ENCODE measurements around the gene DPP6.

Gene DPP6

GRCh38 chr7:154167051-154167450, 114.9 kb downstream of the DPP6 start:
- Histone ChIP-seq H3K4me3 (IDR thresholded peaks at IDR 0.05; ENCODE audit: insufficient read depth, low read depth, low read length) (no peak overlapping the region), H3K36me3 (ENCODE audit: insufficient read depth) (no peaks in the 10 kb centered on the region), H3K4me2 (no peak overlapping the region), H3K79me2 (ENCODE audit: insufficient read depth, low read depth) (no peaks in the 10 kb centered on the region), H2AFZ (ENCODE audit: low read depth) (no peak overlapping the region), H4K20me1 (ENCODE audit: insufficient read depth) (no peaks in the 10 kb centered on the region), H3K27ac (no peak overlapping the region), H3K27me3 (ENCODE audit: insufficient read depth, low read depth) (no peaks in the 10 kb centered on the region), H3K9ac (no peak overlapping the region), H3K4me1 (ENCODE audit: low read depth, poor library complexity, severe bottlenecking) (no peaks in the 10 kb centered on the region)
- TF ChIP-seq CTCF (conservative IDR thresholded peaks at IDR 0.05; ENCODE audit: low read depth, low read length) = no peak

GRCh38 chr7:154167807-154168206, 115.6 kb downstream of the DPP6 start:
- Histone ChIP-seq H3K27ac (no peak overlapping the region), H3K4me3 (IDR thresholded peaks at IDR 0.05; ENCODE audit: insufficient read depth, low read depth, low read length) (no peak overlapping the region), H3K79me2 (ENCODE audit: insufficient read depth, low read depth) (no peaks in the 10 kb centered on the region), H3K4me1 (ENCODE audit: low read depth, poor library complexity, severe bottlenecking) (no peaks in the 10 kb centered on the region), H3K4me2 (no peak overlapping the region), H2AFZ (ENCODE audit: low read depth) (no peak overlapping the region), H3K36me3 (ENCODE audit: insufficient read depth) (no peaks in the 10 kb centered on the region), H3K27me3 (ENCODE audit: insufficient read depth, low read depth) (no peaks in the 10 kb centered on the region), H4K20me1 (ENCODE audit: insufficient read depth) (no peaks in the 10 kb centered on the region), H3K9ac (no peak overlapping the region)
- TF ChIP-seq CTCF (conservative IDR thresholded peaks at IDR 0.05; ENCODE audit: low read depth, low read length) = no peak

GRCh38 chr7:154171422-154171821, 119.2 kb downstream of the DPP6 start:
- H3K4me2 ChIP-seq = no peak overlapping the region

GRCh38 chr7:154172236-154172635, 120.0 kb downstream of the DPP6 start:
- no peaks in the 10 kb centered on the region for H3K79me2 ChIP-seq (ENCODE audit: insufficient read depth, low read depth)

More at GRCh38 chr7:154171422-154171821, 119.2 kb downstream of the DPP6 start:
- H2AFZ ChIP-seq (ENCODE audit: low read depth) = no peak overlapping the region
- H3K4me1 ChIP-seq (ENCODE audit: low read depth, poor library complexity, severe bottlenecking) = no peaks in the 10 kb centered on the region
- H3K4me3 ChIP-seq (IDR thresholded peaks at IDR 0.05; ENCODE audit: insufficient read depth, low read depth, low read length) = no peak overlapping the region
- TF ChIP-seq CTCF (conservative IDR thresholded peaks at IDR 0.05; ENCODE audit: low read depth, low read length) = no peak
- no peak overlapping the region for H3K27ac ChIP-seq
- no peak overlapping the region for H3K9ac ChIP-seq
- no peaks in the 10 kb centered on the region for H4K20me1 ChIP-seq (ENCODE audit: insufficient read depth)
- no peaks in the 10 kb centered on the region for H3K27me3 ChIP-seq (ENCODE audit: insufficient read depth, low read depth)
- H3K79me2 ChIP-seq (ENCODE audit: insufficient read depth, low read depth) = no peaks in the 10 kb centered on the region
- no peaks in the 10 kb centered on the region for H3K36me3 ChIP-seq (ENCODE audit: insufficient read depth)

More at GRCh38 chr7:154172236-154172635, 120.0 kb downstream of the DPP6 start:
- H3K4me3 ChIP-seq (IDR thresholded peaks at IDR 0.05; ENCODE audit: insufficient read depth, low read depth, low read length) = no peak overlapping the region
- H3K4me2 ChIP-seq = no peak overlapping the region
- H3K27ac ChIP-seq = no peak overlapping the region
- H2AFZ ChIP-seq (ENCODE audit: low read depth) = no peak overlapping the region
- H3K27me3 ChIP-seq (ENCODE audit: insufficient read depth, low read depth) = no peaks in the 10 kb centered on the region
- no peak overlapping the region for H3K9ac ChIP-seq
- no peaks in the 10 kb centered on the region for H3K4me1 ChIP-seq (ENCODE audit: low read depth, poor library complexity, severe bottlenecking)
- no peaks in the 10 kb centered on the region for H3K36me3 ChIP-seq (ENCODE audit: insufficient read depth)
- H4K20me1 ChIP-seq (ENCODE audit: insufficient read depth) = no peaks in the 10 kb centered on the region
- no peak for TF ChIP-seq CTCF (conservative IDR thresholded peaks at IDR 0.05; ENCODE audit: low read depth, low read length)
